GM12873 (cell line): ENCODE data around the gene MATN1.

Experiments used
- CTCF ChIP-seq: IDR thresholded peaks from 2 replicates; pipeline ENCODE4 v1.5.1; 2012; ENCODE audit warnings: low read depth, mild to moderate bottlenecking, moderate library complexity, low read length, control low read depth; ENCODE audit not compliant: insufficient read depth; ENCODE audit errors: missing control alignments

MATN1 gene

GRCh38 chr1:30742300-30742962 lies 19.0 kb upstream of the MATN1 start:
- no peak for TF ChIP-seq CTCF

GRCh38 chr1:30741239-30741894 lies 18.0 kb upstream of the MATN1 start:
- no peak for TF ChIP-seq CTCF

GRCh38 chr1:30740251-30741238 lies 17.2 kb upstream of the MATN1 start:
- no peak for TF ChIP-seq CTCF

- TF ChIP-seq CTCF, result no peak
Observed at GRCh38 chr1:30739601-30740000, 16.2 kb upstream of the MATN1 start.

- no peak for TF ChIP-seq CTCF
Observed at GRCh38 chr1:30738715-30739559, 15.6 kb upstream of the MATN1 start.

- no peak for TF ChIP-seq CTCF
Observed at GRCh38 chr1:30738040-30738714, 14.8 kb upstream of the MATN1 start.
